Calu3 (cell line): Measurements from ENCODE around the gene MSRB2. TPM values are rescaled to one million over a fixed set of nuclear protein-coding genes. Genes with fewer than 3 reads are reported as not detected.
"Not testable (repeated sequence)": the region's sequence is repeated elsewhere in the genome, so short reads cannot be mapped to it uniquely, and the experiment has no call there.

Experiments used
- BruUV-seq: library from RNA; stranded (reverse); fragments of 400-500 nt; replicated peaks from 2 replicates; lab custom pipeline; 2021; lab: Mats Ljungman, UMichigan
- CTCF ChIA-PET: fragments of 300-600 bp; sonication (Branson Sonifier 250); formaldehyde crosslinking; loops from one replicate; lab custom pipeline; 2022; ENCODE audit warnings: antibody characterized with exemption; lab: Charles Lee
- DNase-seq: peaks from one replicate; pipeline ENCODE4 v3.0.0; 2022
- H3K27ac Mint-ChIP-seq: one replicate; pipeline ENCODE4 v1.8.0; 2022; ENCODE audit warnings: mixed read lengths; ENCODE audit not compliant: unreplicated experiment
- H3K27me3 Mint-ChIP-seq: one replicate; pipeline ENCODE4 v1.8.0; 2022; ENCODE audit warnings: mixed read lengths; ENCODE audit not compliant: unreplicated experiment
- H3K36me3 Mint-ChIP-seq: one replicate; pipeline ENCODE4 v1.8.0; 2022; ENCODE audit warnings: mild to moderate bottlenecking, moderate library complexity, mixed read lengths; ENCODE audit not compliant: insufficient read depth, unreplicated experiment
- H3K4me1 Mint-ChIP-seq: one replicate; pipeline ENCODE4 v1.8.0; 2022; ENCODE audit warnings: mild to moderate bottlenecking, low read depth, mixed read lengths; ENCODE audit not compliant: unreplicated experiment
- H3K4me3 Mint-ChIP-seq: one replicate; pipeline ENCODE4 v1.8.0; 2022; ENCODE audit warnings: mild to moderate bottlenecking, low read depth, moderate library complexity, mixed read lengths; ENCODE audit not compliant: unreplicated experiment
- H3K9me3 Mint-ChIP-seq: one replicate; pipeline ENCODE4 v1.8.0; 2022; ENCODE audit warnings: low read depth, mixed read lengths; ENCODE audit not compliant: unreplicated experiment
- intact Hi-C: fragments of 100-400 bp; cut with micrococcal nuclease; formaldehyde crosslinking; loops from one replicate; pipeline ENCODE4 v1.10.0; 2022; ENCODE audit not compliant: unreplicated experiment
- total RNA-seq: library from RNA; stranded (reverse); gene quantifications from 2 replicates; pipeline ENCODE4 v1.2.3, GENCODE V29; 2022
- TF ChIP-seq, protein P1 (sequence below): fragments of 200-600 bp; IDR thresholded peaks from one replicate; pipeline ENCODE4 v1.8.0; 2022; ENCODE audit warnings: antibody characterized with exemption; ENCODE audit not compliant: unreplicated experiment

The MSRB2 gene
- total RNA-seq, 1 experiment from 2014 or later: 12.6 TPM

GRCh38 chr10:23070913-23071218 lies 24.5 kb upstream of the MSRB2 start:
- peaks cover 10% of the 10 kb centered on the region for H3K4me1 Mint-ChIP-seq
- CTCF ChIA-PET: no interaction called here
- intact Hi-C loops: no loop called here
- DNase-seq: no peak
- no peak overlapping the region for H3K27ac Mint-ChIP-seq
- BruUV-seq: no TSS peak
- H3K9me3 Mint-ChIP-seq: no peaks in the 10 kb centered on the region
- TF ChIP-seq, protein P1, sequence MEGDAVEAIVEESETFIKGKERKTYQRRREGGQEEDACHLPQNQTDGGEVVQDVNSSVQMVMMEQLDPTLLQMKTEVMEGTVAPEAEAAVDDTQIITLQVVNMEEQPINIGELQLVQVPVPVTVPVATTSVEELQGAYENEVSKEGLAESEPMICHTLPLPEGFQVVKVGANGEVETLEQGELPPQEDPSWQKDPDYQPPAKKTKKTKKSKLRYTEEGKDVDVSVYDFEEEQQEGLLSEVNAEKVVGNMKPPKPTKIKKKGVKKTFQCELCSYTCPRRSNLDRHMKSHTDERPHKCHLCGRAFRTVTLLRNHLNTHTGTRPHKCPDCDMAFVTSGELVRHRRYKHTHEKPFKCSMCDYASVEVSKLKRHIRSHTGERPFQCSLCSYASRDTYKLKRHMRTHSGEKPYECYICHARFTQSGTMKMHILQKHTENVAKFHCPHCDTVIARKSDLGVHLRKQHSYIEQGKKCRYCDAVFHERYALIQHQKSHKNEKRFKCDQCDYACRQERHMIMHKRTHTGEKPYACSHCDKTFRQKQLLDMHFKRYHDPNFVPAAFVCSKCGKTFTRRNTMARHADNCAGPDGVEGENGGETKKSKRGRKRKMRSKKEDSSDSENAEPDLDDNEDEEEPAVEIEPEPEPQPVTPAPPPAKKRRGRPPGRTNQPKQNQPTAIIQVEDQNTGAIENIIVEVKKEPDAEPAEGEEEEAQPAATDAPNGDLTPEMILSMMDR: no peak
- no peaks in the 10 kb centered on the region for H3K27me3 Mint-ChIP-seq
- no peaks in the 10 kb centered on the region for H3K36me3 Mint-ChIP-seq
- no peak overlapping the region for H3K4me3 Mint-ChIP-seq

- BruUV-seq, intact Hi-C loops: not testable (repeated sequence)
- CTCF ChIA-PET: interaction anchor here (0.6 kb wide), 1 partner anchor 63 kb away, joined by 3 read pairs; no protein-coding TSS in a partner anchor
These were observed 22.8 kb upstream of the MSRB2 start for GRCh38 chr10:23072593-23072992.

GRCh38 chr10:23073527-23073926 lies 21.9 kb upstream of the MSRB2 start:
- no peaks in the 10 kb centered on the region for H3K36me3 Mint-ChIP-seq
- H3K27ac Mint-ChIP-seq: no peak overlapping the region
- no TSS peak for BruUV-seq
- TF ChIP-seq, protein P1: no peak
- H3K4me3 Mint-ChIP-seq: no peak overlapping the region
- H3K27me3 Mint-ChIP-seq: no peaks in the 10 kb centered on the region
- CTCF ChIA-PET: interaction anchor here (0.6 kb wide), 1 partner anchor 64 kb away, joined by 3 read pairs; no protein-coding TSS in a partner anchor
- H3K4me1 Mint-ChIP-seq: no peaks in the 10 kb centered on the region
- no peaks in the 10 kb centered on the region for H3K9me3 Mint-ChIP-seq
- DNase-seq: no peak
- intact Hi-C loops: no loop called here

More at GRCh38 chr10:23072593-23072992, 22.8 kb upstream of the MSRB2 start:
- H3K9me3 Mint-ChIP-seq, H3K36me3 Mint-ChIP-seq, H3K27ac Mint-ChIP-seq, H3K4me3 Mint-ChIP-seq, H3K4me1 Mint-ChIP-seq, DNase-seq, H3K27me3 Mint-ChIP-seq: not testable (repeated sequence)

GRCh38 chr10:23075672-23076071 lies 19.7 kb upstream of the MSRB2 start:
- no peak for DNase-seq
- TF ChIP-seq, protein P1: no peak
- Mint-ChIP-seq H3K9me3 (no peaks in the 10 kb centered on the region), H3K4me3 (no peak overlapping the region), H3K36me3 (no peaks in the 10 kb centered on the region), H3K27me3 (peaks cover 16% of the 10 kb centered on the region), H3K4me1 (no peaks in the 10 kb centered on the region), H3K27ac (no peak overlapping the region)
- intact Hi-C loops: no loop called here
- BruUV-seq: no TSS peak
- CTCF ChIA-PET: no interaction called here

DNA sequence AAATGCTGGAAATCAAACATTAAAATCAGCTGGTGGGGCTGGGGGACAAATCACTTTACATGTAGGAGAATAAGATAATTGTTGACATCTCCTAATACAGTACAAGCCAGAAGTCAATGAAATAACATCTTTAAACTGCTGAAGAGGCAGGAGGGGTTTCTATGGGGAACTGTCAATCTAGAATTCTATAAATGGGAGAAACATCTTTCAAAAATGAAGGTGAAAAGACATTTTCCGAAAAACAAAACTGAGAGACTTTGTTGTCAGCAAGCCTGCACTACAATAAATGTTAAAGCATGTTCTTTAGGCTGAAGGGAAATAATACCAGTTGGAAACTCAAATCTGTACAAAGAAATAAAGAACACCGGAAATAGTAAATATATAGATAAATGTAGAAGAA lies 17.3 kb upstream of the MSRB2 start:
- Mint-ChIP-seq H3K27me3 (peaks cover 36% of the 10 kb centered on the region), H3K4me3 (no peak overlapping the region), H3K27ac (no peak overlapping the region), H3K36me3 (no peaks in the 10 kb centered on the region), H3K4me1 (no peaks in the 10 kb centered on the region), H3K9me3 (no peaks in the 10 kb centered on the region)
- CTCF ChIA-PET: no interaction called here
- intact Hi-C loops: no loop called here
- TF ChIP-seq, protein P1: no peak
- BruUV-seq: no TSS peak
- no peak for DNase-seq
